ENCODE measurements around the gene CEACAM5.

CEACAM5 gene

DNA sequence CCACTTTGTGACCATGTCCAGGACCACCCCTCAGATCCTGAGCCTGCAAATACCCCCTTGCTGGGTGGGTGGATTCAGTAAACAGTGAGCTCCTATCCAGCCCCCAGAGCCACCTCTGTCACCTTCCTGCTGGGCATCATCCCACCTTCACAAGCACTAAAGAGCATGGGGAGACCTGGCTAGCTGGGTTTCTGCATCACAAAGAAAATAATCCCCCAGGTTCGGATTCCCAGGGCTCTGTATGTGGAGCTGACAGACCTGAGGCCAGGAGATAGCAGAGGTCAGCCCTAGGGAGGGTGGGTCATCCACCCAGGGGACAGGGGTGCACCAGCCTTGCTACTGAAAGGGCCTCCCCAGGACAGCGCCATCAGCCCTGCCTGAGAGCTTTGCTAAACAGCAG lies 12.7 kb upstream of the CEACAM5 start:
- peaks cover 2 to 3% of the 10 kb centered on the region in 2 donors for H3K36me3 Mint-ChIP-seq
- ATAC-seq (replicated peaks) (no peak), DNase-seq (no peak)
- no peak overlapping the region for H3K27ac Mint-ChIP-seq
- no peak overlapping the region for H3K4me3 Mint-ChIP-seq
- H3K27me3 Mint-ChIP-seq = peaks cover 54 to 72% of the 10 kb centered on the region in 2 donors
- peaks cover 10 to 12% of the 10 kb centered on the region in 2 donors for H3K4me1 Mint-ChIP-seq
- H3K9me3 Mint-ChIP-seq = peaks cover 6 to 16% of the 10 kb centered on the region in 2 donors

DNA sequence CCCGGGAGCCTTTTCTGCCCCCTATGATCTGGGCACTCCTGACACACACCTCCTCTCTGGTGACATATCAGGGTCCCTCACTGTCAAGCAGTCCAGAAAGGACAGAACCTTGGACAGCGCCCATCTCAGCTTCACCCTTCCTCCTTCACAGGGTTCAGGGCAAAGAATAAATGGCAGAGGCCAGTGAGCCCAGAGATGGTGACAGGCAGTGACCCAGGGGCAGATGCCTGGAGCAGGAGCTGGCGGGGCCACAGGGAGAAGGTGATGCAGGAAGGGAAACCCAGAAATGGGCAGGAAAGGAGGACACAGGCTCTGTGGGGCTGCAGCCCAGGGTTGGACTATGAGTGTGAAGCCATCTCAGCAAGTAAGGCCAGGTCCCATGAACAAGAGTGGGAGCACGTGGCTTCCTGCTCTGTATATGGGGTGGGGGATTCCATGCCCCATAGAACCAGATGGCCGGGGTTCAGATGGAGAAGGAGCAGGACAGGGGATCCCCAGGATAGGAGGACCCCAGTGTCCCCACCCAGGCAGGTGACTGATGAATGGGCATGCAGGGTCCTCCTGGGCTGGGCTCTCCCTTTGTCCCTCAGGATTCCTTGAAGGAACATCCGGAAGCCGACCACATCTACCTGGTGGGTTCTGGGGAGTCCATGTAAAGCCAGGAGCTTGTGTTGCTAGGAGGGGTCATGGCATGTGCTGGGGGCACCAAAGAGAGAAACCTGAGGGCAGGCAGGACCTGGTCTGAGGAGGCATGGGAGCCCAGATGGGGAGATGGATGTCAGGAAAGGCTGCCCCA lies 11.8 kb upstream of the CEACAM5 start:
- Mint-ChIP-seq H3K27ac (no peak overlapping the region), H3K4me1 (peaks cover 9 to 10% of the 10 kb centered on the region in 2 donors), H3K9me3 (peaks cover 5 to 12% of the 10 kb centered on the region in 2 donors), H3K36me3 (peaks cover 0 to 2% of the 10 kb centered on the region in 2 donors), H3K4me3 (no peak overlapping the region), H3K27me3 (peaks cover 47 to 72% of the 10 kb centered on the region in 2 donors)
- DNase-seq (no peak), ATAC-seq (replicated peaks) (no peak)

DNA sequence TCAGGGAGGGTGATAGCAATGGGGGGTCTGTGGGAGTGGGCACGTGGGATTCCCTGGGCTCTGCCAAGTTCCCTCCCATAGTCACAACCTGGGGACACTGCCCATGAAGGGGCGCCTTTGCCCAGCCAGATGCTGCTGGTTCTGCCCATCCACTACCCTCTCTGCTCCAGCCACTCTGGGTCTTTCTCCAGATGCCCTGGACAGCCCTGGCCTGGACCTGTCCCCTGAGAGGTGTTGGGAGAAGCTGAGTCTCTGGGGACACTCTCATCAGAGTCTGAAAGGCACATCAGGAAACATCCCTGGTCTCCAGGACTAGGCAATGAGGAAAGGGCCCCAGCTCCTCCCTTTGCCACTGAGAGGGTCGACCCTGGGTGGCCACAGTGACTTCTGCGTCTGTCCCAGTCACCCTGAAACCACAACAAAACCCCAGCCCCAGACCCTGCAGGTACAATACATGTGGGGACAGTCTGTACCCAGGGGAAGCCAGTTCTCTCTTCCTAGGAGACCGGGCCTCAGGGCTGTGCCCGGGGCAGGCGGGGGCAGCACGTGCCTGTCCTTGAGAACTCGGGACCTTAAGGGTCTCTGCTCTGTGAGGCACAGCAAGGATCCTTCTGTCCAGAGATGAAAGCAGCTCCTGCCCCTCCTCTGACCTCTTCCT lies 11.1 kb upstream of the CEACAM5 start:
- Mint-ChIP-seq H3K27me3 (peaks cover 46 to 69% of the 10 kb centered on the region in 2 donors), H3K27ac (no peak overlapping the region), H3K4me1 (peaks cover 10 to 11% of the 10 kb centered on the region in 2 donors), H3K9me3 (peaks cover 4 to 10% of the 10 kb centered on the region in 2 donors), H3K4me3 (no peak overlapping the region), H3K36me3 (peaks cover 0 to 2% of the 10 kb centered on the region in 2 donors)
- DNase-seq (no peak), ATAC-seq (replicated peaks) (no peak)

DNA sequence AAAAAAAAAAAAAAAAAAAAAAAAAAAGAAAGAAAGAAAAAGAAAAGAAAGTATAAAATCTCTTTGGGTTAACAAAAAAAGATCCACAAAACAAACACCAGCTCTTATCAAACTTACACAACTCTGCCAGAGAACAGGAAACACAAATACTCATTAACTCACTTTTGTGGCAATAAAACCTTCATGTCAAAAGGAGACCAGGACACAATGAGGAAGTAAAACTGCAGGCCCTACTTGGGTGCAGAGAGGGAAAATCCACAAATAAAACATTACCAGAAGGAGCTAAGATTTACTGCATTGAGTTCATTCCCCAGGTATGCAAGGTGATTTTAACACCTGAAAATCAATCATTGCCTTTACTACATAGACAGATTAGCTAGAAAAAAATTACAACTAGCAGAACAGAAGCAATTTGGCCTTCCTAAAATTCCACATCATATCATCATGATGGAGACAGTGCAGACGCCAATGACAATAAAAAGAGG lies 9.6 kb upstream of the CEACAM5 start:
- no peak overlapping the region for H3K4me3 Mint-ChIP-seq
- no peak overlapping the region for H3K27ac Mint-ChIP-seq
- H3K36me3 Mint-ChIP-seq = peaks cover 0 to 2% of the 10 kb centered on the region in 2 donors
- peaks cover 45 to 67% of the 10 kb centered on the region in 2 donors for H3K27me3 Mint-ChIP-seq
- ATAC-seq (replicated peaks) (peak; percentile 76 to 81), DNase-seq (no peak)
- H3K4me1 Mint-ChIP-seq = peaks cover 10 to 11% of the 10 kb centered on the region in 2 donors
- H3K9me3 Mint-ChIP-seq = no peaks in the 10 kb centered on the region

DNA sequence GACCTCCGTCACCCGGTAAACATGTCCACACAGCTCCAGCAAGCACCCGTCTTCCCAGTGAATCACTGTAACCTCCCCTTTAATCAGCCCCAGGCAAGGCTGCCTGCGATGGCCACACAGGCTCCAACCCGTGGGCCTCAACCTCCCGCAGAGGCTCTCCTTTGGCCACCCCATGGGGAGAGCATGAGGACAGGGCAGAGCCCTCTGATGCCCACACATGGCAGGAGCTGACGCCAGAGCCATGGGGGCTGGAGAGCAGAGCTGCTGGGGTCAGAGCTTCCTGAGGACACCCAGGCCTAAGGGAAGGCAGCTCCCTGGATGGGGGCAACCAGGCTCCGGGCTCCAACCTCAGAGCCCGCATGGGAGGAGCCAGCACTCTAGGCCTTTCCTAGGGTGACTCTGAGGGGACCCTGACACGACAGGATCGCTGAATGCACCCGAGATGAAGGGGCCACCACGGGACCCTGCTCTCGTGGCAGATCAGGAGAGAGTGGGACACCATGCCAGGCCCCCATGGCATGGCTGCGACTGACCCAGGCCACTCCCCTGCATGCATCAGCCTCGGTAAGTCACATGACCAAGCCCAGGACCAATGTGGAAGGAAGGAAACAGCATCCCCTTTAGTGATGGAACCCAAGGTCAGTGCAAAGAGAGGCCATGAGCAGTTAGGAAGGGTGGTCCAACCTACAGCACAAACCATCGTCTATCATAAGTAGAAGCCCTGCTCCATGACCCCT lies 9.0 kb upstream of the CEACAM5 start:
- ATAC-seq (replicated peaks) (peak in 1 of 2 donors; percentile 13), DNase-seq (no peak)
- H3K27ac Mint-ChIP-seq = no peak overlapping the region
- H3K9me3 Mint-ChIP-seq = no peaks in the 10 kb centered on the region
- H3K36me3 Mint-ChIP-seq = peaks cover 0 to 2% of the 10 kb centered on the region in 2 donors
- H3K4me1 Mint-ChIP-seq = peaks cover 10 to 11% of the 10 kb centered on the region in 2 donors
- no peak overlapping the region for H3K4me3 Mint-ChIP-seq
- H3K27me3 Mint-ChIP-seq = peaks cover 42 to 67% of the 10 kb centered on the region in 2 donors

DNA sequence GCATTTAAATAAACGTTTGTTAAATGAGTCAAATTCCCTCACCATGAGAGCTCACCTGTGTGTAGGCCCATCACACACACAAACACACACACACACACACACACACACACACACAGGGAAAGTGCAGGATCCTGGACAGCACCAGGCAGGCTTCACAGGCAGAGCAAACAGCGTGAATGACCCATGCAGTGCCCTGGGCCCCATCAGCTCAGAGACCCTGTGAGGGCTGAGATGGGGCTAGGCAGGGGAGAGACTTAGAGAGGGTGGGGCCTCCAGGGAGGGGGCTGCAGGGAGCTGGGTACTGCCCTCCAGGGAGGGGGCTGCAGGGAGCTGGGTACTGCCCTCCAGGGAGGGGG lies 8.5 kb upstream of the CEACAM5 start:
- ATAC-seq (replicated peaks) = no peak
- peaks cover 10 to 11% of the 10 kb centered on the region in 2 donors for H3K4me1 Mint-ChIP-seq
- H3K4me3 Mint-ChIP-seq = no peak overlapping the region
- H3K9me3 Mint-ChIP-seq = no peaks in the 10 kb centered on the region
- no peak for DNase-seq
- no peak overlapping the region for H3K27ac Mint-ChIP-seq
- peaks cover 0 to 2% of the 10 kb centered on the region in 2 donors for H3K36me3 Mint-ChIP-seq
- peaks cover 37 to 63% of the 10 kb centered on the region in 2 donors for H3K27me3 Mint-ChIP-seq

DNA sequence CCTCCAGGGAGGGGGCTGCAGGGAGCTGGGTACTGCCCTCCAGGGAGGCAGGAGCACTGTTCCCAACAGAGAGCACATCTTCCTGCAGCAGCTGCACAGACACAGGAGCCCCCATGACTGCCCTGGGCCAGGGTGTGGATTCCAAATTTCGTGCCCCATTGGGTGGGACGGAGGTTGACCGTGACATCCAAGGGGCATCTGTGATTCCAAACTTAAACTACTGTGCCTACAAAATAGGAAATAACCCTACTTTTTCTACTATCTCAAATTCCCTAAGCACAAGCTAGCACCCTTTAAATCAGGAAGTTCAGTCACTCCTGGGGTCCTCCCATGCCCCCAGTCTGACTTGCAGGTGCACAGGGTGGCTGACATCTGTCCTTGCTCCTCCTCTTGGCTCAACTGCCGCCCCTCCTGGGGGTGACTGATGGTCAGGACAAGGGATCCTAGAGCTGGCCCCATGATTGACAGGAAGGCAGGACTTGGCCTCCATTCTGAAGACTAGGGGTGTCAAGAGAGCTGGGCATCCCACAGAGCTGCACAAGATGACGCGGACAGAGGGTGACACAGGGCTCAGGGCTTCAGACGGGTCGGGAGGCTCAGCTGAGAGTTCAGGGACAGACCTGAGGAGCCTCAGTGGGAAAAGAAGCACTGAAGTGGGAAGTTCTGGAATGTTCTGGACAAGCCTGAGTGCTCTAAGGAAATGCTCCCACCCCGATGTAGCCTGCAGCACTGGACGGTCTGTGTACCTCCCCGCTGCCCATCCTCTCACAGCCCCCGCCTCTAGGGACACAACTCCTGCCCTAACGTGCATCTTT lies 7.8 kb upstream of the CEACAM5 start:
- Mint-ChIP-seq H3K27ac (no peak overlapping the region), H3K36me3 (peaks cover 0 to 2% of the 10 kb centered on the region in 2 donors), H3K4me1 (peaks cover 10 to 11% of the 10 kb centered on the region in 2 donors), H3K4me3 (no peak overlapping the region), H3K9me3 (no peaks in the 10 kb centered on the region), H3K27me3 (peaks cover 39 to 64% of the 10 kb centered on the region in 2 donors)
- ATAC-seq (replicated peaks) (no peak), DNase-seq (no peak)

DNA sequence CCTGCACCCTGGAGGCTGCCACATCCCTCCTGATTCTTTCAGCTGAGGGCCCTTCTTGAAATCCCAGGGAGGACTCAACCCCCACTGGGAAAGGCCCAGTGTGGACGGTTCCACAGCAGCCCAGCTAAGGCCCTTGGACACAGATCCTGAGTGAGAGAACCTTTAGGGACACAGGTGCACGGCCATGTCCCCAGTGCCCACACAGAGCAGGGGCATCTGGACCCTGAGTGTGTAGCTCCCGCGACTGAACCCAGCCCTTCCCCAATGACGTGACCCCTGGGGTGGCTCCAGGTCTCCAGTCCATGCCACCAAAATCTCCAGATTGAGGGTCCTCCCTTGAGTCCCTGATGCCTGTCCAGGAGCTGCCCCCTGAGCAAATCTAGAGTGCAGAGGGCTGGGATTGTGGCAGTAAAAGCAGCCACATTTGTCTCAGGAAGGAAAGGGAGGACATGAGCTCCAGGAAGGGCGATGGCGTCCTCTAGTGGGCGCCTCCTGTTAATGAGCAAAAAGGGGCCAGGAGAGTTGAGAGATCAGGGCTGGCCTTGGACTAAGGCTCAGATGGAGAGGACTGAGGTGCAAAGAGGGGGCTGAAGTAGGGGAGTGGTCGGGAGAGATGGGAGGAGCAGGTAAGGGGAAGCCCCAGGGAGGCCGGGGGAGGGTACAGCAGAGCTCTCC lies 6.9 kb upstream of the CEACAM5 start:
- no peaks in the 10 kb centered on the region for H3K9me3 Mint-ChIP-seq
- H3K27ac Mint-ChIP-seq = no peak overlapping the region
- H3K27me3 Mint-ChIP-seq = peaks cover 43 to 64% of the 10 kb centered on the region in 2 donors
- H3K36me3 Mint-ChIP-seq = no peaks in the 10 kb centered on the region
- DNase-seq (no peak), ATAC-seq (replicated peaks) (peak; percentile 28 to 39)
- H3K4me3 Mint-ChIP-seq = no peak overlapping the region
- H3K4me1 Mint-ChIP-seq = peaks cover 10 to 11% of the 10 kb centered on the region in 2 donors

DNA sequence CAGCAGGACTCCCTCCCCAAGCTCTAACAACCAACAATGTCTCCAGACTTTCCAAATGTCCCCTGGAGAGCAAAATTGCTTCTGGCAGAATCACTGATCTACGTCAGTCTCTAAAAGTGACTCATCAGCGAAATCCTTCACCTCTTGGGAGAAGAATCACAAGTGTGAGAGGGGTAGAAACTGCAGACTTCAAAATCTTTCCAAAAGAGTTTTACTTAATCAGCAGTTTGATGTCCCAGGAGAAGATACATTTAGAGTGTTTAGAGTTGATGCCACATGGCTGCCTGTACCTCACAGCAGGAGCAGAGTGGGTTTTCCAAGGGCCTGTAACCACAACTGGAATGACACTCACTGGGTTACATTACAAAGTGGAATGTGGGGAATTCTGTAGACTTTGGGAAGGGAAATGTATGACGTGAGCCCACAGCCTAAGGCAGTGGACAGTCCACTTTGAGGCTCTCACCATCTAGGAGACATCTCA lies 6.2 kb upstream of the CEACAM5 start:
- no peak overlapping the region for H3K27ac Mint-ChIP-seq
- peaks cover 43 to 64% of the 10 kb centered on the region in 2 donors for H3K27me3 Mint-ChIP-seq
- peaks cover 16% of the 10 kb centered on the region in 2 donors for H3K4me1 Mint-ChIP-seq
- DNase-seq = no peak
- no peak overlapping the region for H3K4me3 Mint-ChIP-seq
- no peaks in the 10 kb centered on the region for H3K9me3 Mint-ChIP-seq
- H3K36me3 Mint-ChIP-seq = no peaks in the 10 kb centered on the region
- no peak for ATAC-seq (replicated peaks)

DNA sequence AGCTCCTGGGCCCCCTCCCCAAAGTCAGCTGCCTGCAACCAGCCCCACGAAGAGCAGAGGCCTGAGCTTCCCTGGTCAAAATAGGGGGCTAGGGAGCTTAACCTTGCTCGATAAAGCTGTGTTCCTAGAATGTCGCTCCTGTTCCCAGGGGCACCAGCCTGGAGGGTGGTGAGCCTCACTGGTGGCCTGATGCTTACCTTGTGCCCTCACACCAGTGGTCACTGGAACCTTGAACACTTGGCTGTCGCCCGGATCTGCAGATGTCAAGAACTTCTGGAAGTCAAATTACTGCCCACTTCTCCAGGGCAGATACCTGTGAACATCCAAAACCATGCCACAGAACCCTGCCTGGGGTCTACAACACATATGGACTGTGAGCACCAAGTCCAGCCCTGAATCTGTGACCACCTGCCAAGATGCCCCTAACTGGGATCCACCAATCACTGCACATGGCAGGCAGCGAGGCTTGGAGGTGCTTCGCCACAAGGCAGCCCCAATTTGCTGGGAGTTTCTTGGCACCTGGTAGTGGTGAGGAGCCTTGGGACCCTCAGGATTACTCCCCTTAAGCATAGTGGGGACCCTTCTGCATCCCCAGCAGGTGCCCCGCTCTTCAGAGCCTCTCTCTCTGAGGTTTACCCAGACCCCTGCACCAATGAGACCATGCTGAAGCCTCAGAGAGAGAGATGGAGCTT lies 4.7 kb upstream of the CEACAM5 start:
- Mint-ChIP-seq H3K36me3 (no peaks in the 10 kb centered on the region), H3K9me3 (no peaks in the 10 kb centered on the region), H3K27ac (no peak overlapping the region), H3K27me3 (peaks cover 49 to 73% of the 10 kb centered on the region in 2 donors), H3K4me3 (no peak overlapping the region), H3K4me1 (peaks cover 14 to 15% of the 10 kb centered on the region in 2 donors)
- no peak for DNase-seq
- no peak for ATAC-seq (replicated peaks)

DNA sequence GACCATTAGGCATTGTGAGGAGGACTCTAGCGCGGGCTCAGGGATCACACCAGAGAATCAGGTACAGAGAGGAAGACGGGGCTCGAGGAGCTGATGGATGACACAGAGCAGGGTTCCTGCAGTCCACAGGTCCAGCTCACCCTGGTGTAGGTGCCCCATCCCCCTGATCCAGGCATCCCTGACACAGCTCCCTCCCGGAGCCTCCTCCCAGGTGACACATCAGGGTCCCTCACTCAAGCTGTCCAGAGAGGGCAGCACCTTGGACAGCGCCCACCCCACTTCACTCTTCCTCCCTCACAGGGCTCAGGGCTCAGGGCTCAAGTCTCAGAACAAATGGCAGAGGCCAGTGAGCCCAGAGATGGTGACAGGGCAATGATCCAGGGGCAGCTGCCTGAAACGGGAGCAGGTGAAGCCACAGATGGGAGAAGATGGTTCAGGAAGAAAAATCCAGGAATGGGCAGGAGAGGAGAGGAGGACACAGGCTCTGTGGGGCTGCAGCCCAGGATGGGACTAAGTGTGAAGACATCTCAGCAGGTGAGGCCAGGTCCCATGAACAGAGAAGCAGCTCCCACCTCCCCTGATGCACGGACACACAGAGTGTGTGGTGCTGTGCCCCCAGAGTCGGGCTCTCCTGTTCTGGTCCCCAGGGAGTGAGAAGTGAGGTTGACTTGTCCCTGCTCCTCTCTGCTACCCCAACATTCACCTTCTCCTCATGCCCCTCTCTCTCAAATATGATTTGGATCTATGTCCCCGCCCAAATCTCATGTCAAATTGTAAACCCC lies 2.8 kb upstream of the CEACAM5 start:
- Mint-ChIP-seq H3K27ac (no peak overlapping the region), H3K9me3 (no peaks in the 10 kb centered on the region), H3K4me3 (peak overlapping the region in 1 of 2 donors; percentile 6), H3K4me1 (peaks cover 7 to 8% of the 10 kb centered on the region in 2 donors), H3K27me3 (peaks cover 54 to 67% of the 10 kb centered on the region in 2 donors), H3K36me3 (no peaks in the 10 kb centered on the region)
- no peak for DNase-seq
- no peak for ATAC-seq (replicated peaks)
